Heart right ventricle (tissue), 16 donors: ENCODE measurements around the gene DBP. TPM values are rescaled to one million over a fixed set of nuclear protein-coding genes. Genes with fewer than 3 reads are reported as not detected.

ENCODE experiments used
- ATAC-seq, 8 donors: fragments of 200-7000 bp; cut with Tn5 transposase; one replicate each; pipeline ENCODE4 v1.9.1; 2020; ENCODE audit warnings: mild to moderate bottlenecking in 8 of 8, moderate library complexity in 8 of 8, moderate number of reproducible peaks in 1 of 8
- DNase-seq, 2 donors: peaks; one replicate each; pipeline ENCODE4 v3.0.0-alpha.2; 2020
- H3K27ac ChIP-seq, 10 donors: fragments of 200-600 bp; sonication (generic) in 2 of 10; one replicate each; pipeline versions ENCODE4 v1.5.0 to v1.8.0; 2020 to 2022; ENCODE audit warnings: mild to moderate bottlenecking in 3 of 10
- H3K27me3 ChIP-seq, 7 donors: fragments of 200-600 bp; one replicate each; pipeline ENCODE4 v1.8.0; 2021 to 2022; ENCODE audit warnings: mild to moderate bottlenecking in 2 of 7
- H3K36me3 ChIP-seq, 9 donors: fragments of 200-600 bp; sonication (generic) in 1 of 9; one replicate each; pipeline versions ENCODE4 v1.5.0 to v1.8.0; 2020 to 2022; ENCODE audit warnings: mild to moderate bottlenecking in 2 of 9
- H3K4me1 ChIP-seq, 9 donors: fragments of 200-600 bp; sonication (generic) in 1 of 9; one replicate each; pipeline versions ENCODE4 v1.5.0 to v1.8.0; 2020 to 2022; ENCODE audit warnings: mild to moderate bottlenecking in 4 of 9
- H3K4me3 ChIP-seq, 10 donors: fragments of 200-600 bp; sonication (generic) in 2 of 10; one replicate each; pipeline versions ENCODE4 v1.5.0 to v1.8.0; 2020 to 2022; ENCODE audit warnings: mild to moderate bottlenecking in 7 of 10, moderate library complexity in 2 of 10
- H3K9me3 ChIP-seq, 11 donors: fragments of 200-600 bp in 10 of 11; sonication (generic) in 2 of 11; one replicate each; pipeline versions ENCODE4 v1.5.0 to v1.8.0; 2013 to 2022; ENCODE audit warnings: mild to moderate bottlenecking in 2 of 11, control low read depth in 1 of 11, moderate library complexity in 1 of 11
- CTCF ChIP-seq, 9 donors: fragments of 200-600 bp; sonication (generic) in 2 of 9; IDR thresholded peaks; one replicate each; pipeline versions ENCODE4 v1.5.0 to v1.8.0; 2021 to 2022; ENCODE audit warnings: antibody characterized with exemption in 9 of 9, mild to moderate bottlenecking in 5 of 9, moderate library complexity in 1 of 9
- WGBS, 2 donors: extraction: QIAGEN DNeasy Blood & Tissue Kit; methylation state at CpG; one replicate each; pipeline ENCODE4 v1.1.7; 2013; ENCODE audit warnings: inconsistent platforms in 1 of 2; 5-methylcytosine and 5-hydroxymethylcytosine counted together
- intact Hi-C, 10 donors: fragments of 100-400 bp; cut with DNase I; formaldehyde crosslinking; loops; one replicate each; pipeline versions ENCODE4 v1.11.1 to v1.14.2; 2022
- polyA plus RNA-seq, 2 donors: library from polyadenylated mRNA; stranded (reverse); fragments of 200-250 nt; gene quantifications; one replicate each; pipeline ENCODE4 v1.2.3, GENCODE V29; 2013
- total RNA-seq, 10 donors: library from RNA; stranded (reverse); fragmentation: NEBNext Ultra II Directional in 3 of 10; extraction: Animal tissue kit (Norgen Biotek cat#: 25700) in 3 of 10; gene quantifications; one replicate each; pipeline versions ENCODE4 v1.2.1 to v1.2.4, GENCODE V29; 2021 to 2023
- donor health status: Arrhythmogenic right ventricular cardiomyopathy.
- donor health status: ischemic (EF 13 %, LVEDD 7.1; RV severe dilation, severe dysfunction).
- donor health status: healthy with polysubstance abuse.
- donor health status: DM: no; HTN: yes; CAD: no.
- donor health status: DM: no; HTN: no; CAD: no.
- donor health status: ischemic (EF 25% LVEDD 6.9; RV normal size, moderate dysfunction).
- donor health status: ischemic (EF 25% LVEDD 5.7; RV mildly dilated, moderate dysfunction).
- donor health status: healthy.
- donor health status: DM: yes; HTN: yes; CAD: no.
- donor health status: Ischemic cardiomyopathy.
- donor health status: ischemic (EF 35%, LVEDD 5.7; RV mildly dilated, moderate dysfunction).
- donor health status: nonischemic (EF 11% LVEDD 7.7; RV severe dilation, severe dysfunction).
- donor health status: DM: yes; HTN: yes; CAD: no.
- donor health status: PGD.
- donor health status: ischemic (EF 29% LVEDD 5.4; RV normal size, mild dysfunction).
- donor health status: nonischemic (EF 23%, LVEDD 6.1; RV moderate dilation, normal function).

Gene DBP
- total and polyA plus RNA-seq, 12 donors, result 2.4 to 30.0 (median 12.2) TPM

- intact Hi-C loops, result no loop called here
- Histone ChIP-seq H3K36me3 (peaks cover 0 to 31% (median 22%) of the 10 kb centered on the region in 9 donors), H3K27ac (no peak within 1 kb of the TSS), H3K4me1 (peaks cover 12 to 28% (median 21%) of the 10 kb centered on the region in 9 donors), H3K9me3 (no peaks in the 10 kb centered on the region), H3K27me3 (no peaks in the 10 kb centered on the region), H3K4me3 (no peak within 1 kb of the TSS)
- WGBS, 2 donors, result 56 to 63% methylated on average over 31 of the region's 31 CpGs
- DNase-seq (no peak), ATAC-seq (no peak)
- no peak for TF ChIP-seq CTCF (IDR thresholded peaks at IDR 0.05)
Measured at GRCh38 chr19:48614436-48615230, 22.5 kb downstream of the DBP start, which contains the start of gene FAM83E. Gene FAM83E, minus strand, starts transcription at chr19:48615076. Its CDS starts 1,704 bp downstream, at chr19:48613372.

GRCh38 chr19:48613852-48614435 lies 23.2 kb downstream of the DBP start:
- no peak for TF ChIP-seq CTCF (IDR thresholded peaks at IDR 0.05)
- DNase-seq (no peak), ATAC-seq (no peak)
- Histone ChIP-seq H3K27me3 (no peaks in the 10 kb centered on the region), H3K9me3 (no peaks in the 10 kb centered on the region), H3K4me3 (no peak overlapping the region), H3K4me1 (peaks cover 12 to 26% (median 21%) of the 10 kb centered on the region in 9 donors), H3K36me3 (peaks cover 0 to 31% (median 22%) of the 10 kb centered on the region in 9 donors), H3K27ac (no peak overlapping the region)
- 55 to 66% methylated on average over 13 of the region's 13 CpGs for WGBS, 2 donors
- intact Hi-C loops, result no loop called here

GRCh38 chr19:48613024-48613851 lies 23.9 kb downstream of the DBP start:
- Histone ChIP-seq H3K4me1 (peaks cover 12 to 25% (median 18%) of the 10 kb centered on the region in 9 donors), H3K27me3 (no peaks in the 10 kb centered on the region), H3K9me3 (no peaks in the 10 kb centered on the region), H3K4me3 (no peak overlapping the region), H3K27ac (no peak overlapping the region), H3K36me3 (peaks cover 0 to 31% (median 22%) of the 10 kb centered on the region in 9 donors)
- no peak for TF ChIP-seq CTCF (IDR thresholded peaks at IDR 0.05)
- ATAC-seq (peak in 2 of 8 donors; percentile 3 to 7), DNase-seq (no peak)
- intact Hi-C loops, result no loop called here
- 78 to 80% methylated on average over 34 to 39 of the region's 39 CpGs for WGBS, 2 donors

DNA sequence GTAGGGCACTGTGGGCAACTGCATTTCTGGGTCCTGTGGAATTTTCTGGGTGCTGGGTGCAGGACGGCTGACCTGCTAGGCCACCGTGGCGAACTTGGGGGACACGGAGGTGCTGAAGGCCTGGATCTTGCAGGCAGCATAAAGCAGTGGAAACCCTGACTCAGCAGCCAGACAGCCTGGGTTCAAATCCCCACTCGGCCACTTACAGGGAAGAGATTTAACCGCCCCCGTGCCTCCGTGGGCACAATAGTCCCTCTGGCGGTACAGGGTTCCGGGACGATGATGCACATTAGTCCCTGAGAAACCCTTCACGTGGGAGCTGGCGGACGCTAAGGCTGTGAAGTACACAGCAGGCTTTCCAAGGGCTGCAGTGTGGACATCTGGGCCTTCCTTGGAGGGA lies 25.3 kb downstream of the DBP start:
- H3K4me3 ChIP-seq, result no peak overlapping the region
- H3K36me3 ChIP-seq, result peaks cover 0 to 23% (median 15%) of the 10 kb centered on the region in 9 donors
- H3K9me3 ChIP-seq, result no peaks in the 10 kb centered on the region
- 89 to 90% methylated on average over 14 of the region's 14 CpGs for WGBS, 2 donors
- no peak for TF ChIP-seq CTCF (IDR thresholded peaks at IDR 0.05)
- ATAC-seq (no peak), DNase-seq (no peak)
- H3K27ac ChIP-seq, result no peak overlapping the region
- peaks cover under 1 to 11% (median 5%) of the 10 kb centered on the region in 9 donors for H3K4me1 ChIP-seq
- intact Hi-C loops, result no loop called here
- no peaks in the 10 kb centered on the region for H3K27me3 ChIP-seq
